CD4-positive, alpha-beta T cell treated with Interleukin-21 for 1 hour (primary cell): ENCODE results near the gene LMO1.

Experiments
- DNase-seq: peaks from one replicate; pipeline ENCODE4 v3.0.0-alpha.2; 2020

LMO1 gene

GRCh38 chr11:8201644-8202365 lies 61.9 kb downstream of the LMO1 start:
- DNase-seq = no peak

GRCh38 chr11:8199676-8200075 lies 64.0 kb downstream of the LMO1 start:
- DNase-seq = no peak

- DNase-seq = no peak
Measured at GRCh38 chr11:8196749-8197148, 66.9 kb downstream of the LMO1 start.

- DNase-seq = no peak
Measured at GRCh38 chr11:8194956-8195355, 68.7 kb downstream of the LMO1 start.

GRCh38 chr11:8192896-8193209 lies 70.8 kb downstream of the LMO1 start:
- DNase-seq = no peak

- peak; percentile 21 for DNase-seq
Measured at GRCh38 chr11:8192016-8192895, 71.4 kb downstream of the LMO1 start.

- no peak for DNase-seq
Measured at GRCh38 chr11:8190431-8190830, 73.2 kb downstream of the LMO1 start.

GRCh38 chr11:8186429-8186828 lies 77.2 kb downstream of the LMO1 start:
- no peak for DNase-seq

- no peak for DNase-seq
Measured at GRCh38 chr11:8183111-8183510, 80.6 kb downstream of the LMO1 start.

GRCh38 chr11:8180469-8180868 lies 83.2 kb downstream of the LMO1 start:
- DNase-seq = no peak

GRCh38 chr11:8178297-8178696 lies 85.4 kb downstream of the LMO1 start:
- no peak for DNase-seq

GRCh38 chr11:8177136-8177535 lies 86.5 kb downstream of the LMO1 start:
- no peak for DNase-seq
